GM19240 (cell line): Measurements from ENCODE around the gene ADGRV1.

Experiments
- DNase-seq: peaks from one replicate; pipeline ENCODE4 v3.0.0; 2011; ENCODE audit warnings: low spot score; ENCODE audit not compliant: insufficient read length

The ADGRV1 gene

GRCh38 chr5:91098541-91098940, 539.9 kb downstream of the ADGRV1 start:
- no peak for DNase-seq

DNA sequence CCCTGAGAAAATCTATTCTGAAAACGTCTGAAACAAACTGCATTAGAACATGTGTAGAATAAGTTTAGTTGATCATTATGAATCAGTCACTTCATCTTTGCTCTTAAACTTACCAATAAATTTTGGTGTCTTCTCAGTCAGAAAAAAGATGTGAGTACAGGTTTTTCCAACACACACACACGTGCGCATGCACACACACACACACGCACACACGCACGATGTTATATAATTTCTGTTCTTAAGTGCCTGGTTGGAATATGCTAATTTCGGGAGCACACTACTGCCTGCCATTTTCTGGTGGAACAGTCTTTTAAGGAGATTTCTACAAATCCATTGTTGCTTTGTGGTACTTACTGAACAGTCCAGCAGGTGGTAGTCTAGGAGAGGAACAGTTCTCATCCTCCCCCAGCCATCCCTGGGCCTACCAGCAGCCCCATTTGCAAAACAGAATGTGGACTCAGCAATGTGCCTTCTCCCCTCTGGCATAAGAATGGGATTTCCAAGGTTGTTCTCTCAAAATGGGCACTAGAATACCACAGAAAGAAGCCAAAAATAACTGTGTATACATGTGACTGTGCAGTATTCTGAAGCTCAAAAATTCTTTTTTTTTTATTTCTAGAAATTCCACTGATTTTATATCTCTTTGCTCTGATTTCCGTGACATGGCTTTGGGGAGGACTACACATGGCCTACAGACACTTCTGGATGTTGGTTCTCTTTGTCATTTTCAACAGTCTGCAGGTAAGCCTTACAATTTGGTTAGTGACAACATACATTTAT, 543.2 kb downstream of the ADGRV1 start:
- DNase-seq, result peak; percentile 26

DNA sequence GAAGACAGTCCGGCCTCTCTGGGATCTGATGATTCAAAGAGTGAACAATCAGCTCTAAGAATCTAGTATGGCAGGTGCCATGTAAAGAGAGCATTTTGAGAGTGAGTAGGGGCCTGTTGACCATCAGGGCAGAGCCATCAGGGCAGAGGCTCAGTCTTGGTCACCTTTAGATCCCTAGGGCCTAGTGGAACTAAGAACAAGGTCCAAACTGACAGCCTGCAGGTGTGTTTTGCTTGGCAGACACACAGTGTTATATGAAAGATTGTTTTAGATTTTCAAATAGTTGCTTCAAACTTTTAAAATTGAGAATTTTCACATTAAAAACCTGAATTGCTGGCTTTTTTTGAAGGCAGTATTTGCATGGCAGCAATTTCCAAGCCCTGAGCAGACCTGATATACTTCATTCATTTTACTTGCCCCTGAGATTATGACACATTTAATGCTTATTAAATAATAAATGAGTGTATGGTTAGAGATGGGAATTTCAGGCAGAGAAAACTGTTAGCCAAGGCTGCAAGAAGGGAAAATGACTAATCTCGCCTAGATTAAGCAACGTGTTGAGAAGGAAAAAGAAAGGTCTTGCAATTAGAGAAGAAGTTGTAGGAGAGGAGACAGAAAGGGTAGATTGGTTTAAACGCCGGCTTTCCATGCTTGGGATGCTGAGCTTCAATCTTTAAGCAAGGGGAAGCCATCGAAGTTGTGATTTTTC, 544.9 kb downstream of the ADGRV1 start:
- no peak for DNase-seq

DNA sequence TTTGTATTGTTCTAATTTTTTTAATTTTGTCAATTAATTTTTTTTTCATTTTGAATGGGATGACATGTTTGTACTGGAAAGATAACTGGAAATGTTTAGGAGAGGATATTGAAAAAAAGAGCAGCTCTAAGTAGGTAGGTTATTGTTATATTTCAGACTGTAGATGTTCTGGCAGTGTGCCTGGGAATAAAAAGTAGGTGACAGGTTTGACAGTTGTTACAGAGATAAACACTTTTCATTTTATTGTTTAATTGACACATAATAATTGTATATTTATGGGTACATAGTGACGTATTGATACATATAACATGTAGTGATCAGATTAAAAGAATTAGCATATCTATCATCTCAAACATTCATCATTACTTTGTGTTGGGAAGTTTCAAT, 545.5 kb downstream of the ADGRV1 start:
- no peak for DNase-seq

- no peak for DNase-seq
These were observed 548.4 kb downstream of the ADGRV1 start for GRCh38 chr5:91106842-91107511.

GRCh38 chr5:91109634-91110033, 551.0 kb downstream of the ADGRV1 start:
- DNase-seq, result no peak

- no peak for DNase-seq
These were observed 552.1 kb downstream of the ADGRV1 start for GRCh38 chr5:91110686-91111085.

DNA sequence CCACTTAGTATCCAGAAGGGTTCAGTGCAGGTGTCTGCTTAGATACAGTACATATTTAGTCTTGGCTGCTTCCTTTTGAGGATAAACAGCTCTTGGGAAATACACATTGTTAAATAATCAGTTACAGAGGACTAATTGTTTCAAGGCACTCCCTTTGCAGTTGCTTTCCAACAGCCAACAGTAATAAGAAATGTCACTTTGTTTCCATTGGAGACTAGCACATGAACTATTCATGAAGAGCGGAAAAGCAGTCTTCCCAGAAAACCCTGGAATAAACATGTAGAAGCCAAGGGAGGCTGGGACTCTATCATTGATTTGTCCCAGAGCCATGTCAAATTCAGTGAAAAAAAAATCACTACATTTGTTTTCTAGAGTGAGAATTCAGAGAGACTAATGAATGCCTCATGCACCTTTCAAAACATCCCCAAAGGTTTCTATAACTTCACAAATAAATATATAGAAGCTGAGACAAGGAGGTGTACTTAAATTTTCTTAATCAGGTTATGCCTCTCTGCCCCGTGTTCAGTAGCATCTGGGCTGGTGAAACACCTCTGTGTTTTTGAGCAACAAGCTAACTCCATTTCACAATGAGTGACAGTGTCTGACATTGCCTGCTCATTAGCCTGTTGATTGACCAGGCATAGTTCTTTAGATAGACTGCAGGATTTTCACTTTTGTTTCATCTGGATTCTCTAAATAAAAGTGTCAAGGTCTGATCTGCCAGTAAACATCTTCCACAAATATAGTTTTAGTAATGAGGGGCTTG, 553.1 kb downstream of the ADGRV1 start:
- DNase-seq, result no peak

GRCh38 chr5:91114658-91115057, 556.1 kb downstream of the ADGRV1 start:
- no peak for DNase-seq

DNA sequence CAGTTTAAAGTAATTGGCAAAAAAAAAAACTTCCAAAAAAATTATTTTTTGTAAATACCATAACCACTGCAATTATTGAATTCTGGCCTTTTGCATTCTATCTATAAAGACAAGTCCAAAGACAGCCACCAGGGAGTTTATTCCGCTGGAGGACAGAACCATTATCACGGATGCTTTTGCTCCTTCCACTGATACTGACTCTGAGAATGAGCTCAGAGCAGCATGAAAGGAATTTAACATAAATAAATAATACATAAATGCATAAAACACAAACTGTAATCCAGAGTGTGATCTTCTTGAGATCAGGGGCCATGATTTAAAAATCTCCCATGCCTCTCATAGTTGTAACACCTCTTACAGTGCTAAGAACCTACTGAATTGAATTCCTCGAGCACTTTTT, 559.8 kb downstream of the ADGRV1 start:
- no peak for DNase-seq

DNA sequence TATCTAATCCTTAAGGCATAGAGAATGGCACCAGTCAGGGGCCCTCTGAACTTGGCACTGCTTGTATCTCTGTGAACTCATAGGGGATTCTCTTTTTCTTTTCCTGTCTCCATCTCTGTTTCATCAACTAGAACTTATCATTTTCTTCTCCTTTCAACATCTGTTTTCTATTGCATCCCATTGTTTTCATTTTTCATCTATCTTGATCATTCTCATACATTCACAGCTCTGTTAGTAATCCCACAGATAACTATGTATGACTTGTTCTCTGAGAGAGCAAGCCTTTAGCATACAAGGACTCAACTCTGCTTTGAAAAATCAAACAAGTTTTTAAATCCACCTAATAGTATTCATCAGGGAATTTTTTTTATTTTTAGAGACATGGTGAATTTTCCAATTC, 560.2 kb downstream of the ADGRV1 start:
- DNase-seq, result no peak

- no peak for DNase-seq
These were observed 560.6 kb downstream of the ADGRV1 start for GRCh38 chr5:91119217-91119616.

- DNase-seq, result no peak
These were observed 561.6 kb downstream of the ADGRV1 start for GRCh38 chr5:91119981-91120850.

DNA sequence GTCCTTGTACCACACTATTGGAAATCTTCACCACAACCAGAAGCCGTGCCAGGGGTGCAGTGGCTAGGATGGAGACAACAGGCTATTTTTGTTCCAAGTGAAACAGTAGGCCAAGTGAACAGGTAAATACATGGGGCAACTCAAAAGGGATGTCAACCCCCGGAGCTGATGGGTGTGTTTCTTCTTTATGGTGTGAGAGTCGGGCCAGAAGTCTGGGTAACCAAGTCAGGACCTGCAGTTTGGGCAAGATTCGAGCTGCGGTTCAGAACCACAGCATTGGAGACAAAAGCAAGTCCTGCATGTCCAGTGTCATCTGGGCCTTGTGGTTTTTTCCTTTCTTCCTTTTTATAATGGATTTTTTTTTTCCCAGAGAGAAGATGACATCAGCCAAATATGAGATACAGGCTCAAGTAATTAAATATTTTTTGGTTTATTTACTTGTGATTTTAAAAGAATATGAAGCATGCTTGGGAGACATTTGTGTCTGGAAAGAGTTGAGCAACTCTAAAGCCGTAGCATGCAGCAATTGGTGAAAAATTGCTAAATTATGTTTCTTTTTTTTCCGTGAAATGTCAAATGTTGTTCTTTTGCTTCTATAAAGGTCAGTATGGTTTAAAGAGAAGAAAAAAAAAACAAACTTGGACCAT, 562.9 kb downstream of the ADGRV1 start:
- no peak for DNase-seq

DNA sequence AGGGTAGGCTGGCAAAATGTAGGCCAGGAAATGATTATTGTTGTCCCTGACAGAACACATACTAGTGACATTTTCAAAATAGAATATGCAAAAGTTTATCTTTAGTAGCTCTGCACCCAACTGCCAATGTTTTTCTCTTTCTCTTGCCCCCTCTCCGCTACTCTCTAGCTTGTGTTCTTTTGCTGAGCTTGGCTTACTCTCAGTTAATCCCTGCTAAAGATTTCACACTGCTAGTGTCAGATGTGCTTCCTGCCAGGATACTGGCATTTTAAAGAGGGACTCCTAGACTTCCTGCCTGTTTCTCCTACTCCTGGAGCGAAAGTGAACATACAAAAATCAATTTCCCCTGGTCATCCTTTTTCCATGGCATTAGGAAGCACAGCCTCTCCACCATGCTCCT, 564.1 kb downstream of the ADGRV1 start:
- DNase-seq, result no peak

DNA sequence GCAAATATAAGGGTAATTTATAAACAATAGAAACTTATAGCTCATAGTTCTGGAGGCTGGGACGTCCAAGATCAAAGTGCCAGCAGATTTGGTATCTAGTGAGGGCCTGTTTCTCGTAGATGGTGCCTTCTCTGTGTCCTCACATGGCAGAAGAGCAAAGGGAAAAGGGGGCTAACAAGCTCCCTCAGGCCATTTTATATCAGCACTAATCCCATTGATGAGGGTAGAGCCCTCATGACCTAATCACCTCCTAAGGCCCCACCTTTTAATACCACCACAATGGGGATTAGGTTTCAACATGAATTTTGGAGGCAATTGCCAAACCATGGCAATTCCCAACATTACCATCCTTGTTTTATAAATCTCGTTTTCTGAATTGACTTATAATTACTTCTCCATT, 564.7 kb downstream of the ADGRV1 start:
- DNase-seq, result no peak

GRCh38 chr5:91123901-91124300, 565.3 kb downstream of the ADGRV1 start:
- no peak for DNase-seq

- no peak for DNase-seq
These were observed 567.3 kb downstream of the ADGRV1 start for GRCh38 chr5:91125916-91126315.

- DNase-seq, result no peak
These were observed 567.9 kb downstream of the ADGRV1 start for GRCh38 chr5:91126448-91126847.

DNA sequence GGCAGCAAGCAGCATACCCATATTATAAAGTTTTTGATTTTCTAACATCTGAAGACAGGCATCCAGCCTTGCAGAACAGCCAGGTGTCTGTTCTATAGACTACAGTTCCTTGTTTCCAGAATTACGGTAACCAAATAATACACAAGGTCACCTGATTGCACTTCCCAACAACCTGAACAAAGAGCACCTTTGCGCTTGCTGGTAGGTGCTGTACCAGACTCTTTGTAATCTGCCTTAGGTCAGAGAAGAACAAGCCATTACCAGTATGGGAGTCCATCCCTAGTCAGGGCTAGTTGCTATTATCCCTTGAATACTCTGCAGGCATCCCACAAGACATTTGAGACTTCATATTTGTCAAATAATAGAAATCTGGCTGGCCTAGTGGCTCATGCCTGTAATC, 568.3 kb downstream of the ADGRV1 start:
- no peak for DNase-seq
